Peyer's patch (tissue), 4 donors: ENCODE data around the gene SLC4A1AP.

ENCODE experiments used
- CTCF ChIP-seq, 6 experiments: fragments of 450-650 bp in 4 of 6; fragments of 200-600 bp in 2 of 6; sonication (generic) in 1 of 6; IDR thresholded peaks; one replicate each; pipeline ENCODE4 v1.5.1; 2017 to 2019; ENCODE audit warnings: antibody characterized with exemption in 6 of 6, mild to moderate bottlenecking in 3 of 6, moderate library complexity in 1 of 6
- POLR2A ChIP-seq, 2 donors: fragments of 450-650 bp; IDR thresholded peaks; one replicate each; pipeline ENCODE4 v1.5.1; 2017; ENCODE audit warnings: antibody characterized with exemption in 2 of 2, mild to moderate bottlenecking in 2 of 2, moderate library complexity in 2 of 2

GRCh38 chr2:27729198-27729597, 65.5 kb downstream of the SLC4A1AP start:
- TF ChIP-seq CTCF (IDR thresholded peaks at IDR 0.05) = no peak
- TF ChIP-seq POLR2A (IDR thresholded peaks at IDR 0.05) = no peak
